Chondrocyte (in vitro differentiated cells): Measurements from ENCODE around the gene SCUBE3. TPM values are rescaled to one million over a fixed set of nuclear protein-coding genes. Genes with fewer than 3 reads are reported as not detected.

ENCODE experiments used
- DNase-seq: peaks from one replicate; pipeline ENCODE4 v3.0.0; 2021; ENCODE audit warnings: mixed read lengths, low spot score
- H3K27ac Mint-ChIP-seq: one replicate; pipeline ENCODE4 v1.8.0; 2021; ENCODE audit warnings: mild to moderate bottlenecking, moderate library complexity, mixed read lengths; ENCODE audit not compliant: unreplicated experiment
- H3K27me3 Mint-ChIP-seq: 2 replicates; pipeline ENCODE4 v1.8.0; 2021; ENCODE audit warnings: low read depth, mixed read lengths
- H3K36me3 Mint-ChIP-seq: 2 replicates; pipeline ENCODE4 v1.8.0; 2021; ENCODE audit warnings: low read depth, mixed read lengths
- H3K4me1 Mint-ChIP-seq: 2 replicates; pipeline ENCODE4 v1.8.0; 2021; ENCODE audit warnings: low read depth, mild to moderate bottlenecking, mixed read lengths
- H3K4me3 Mint-ChIP-seq: one replicate; pipeline ENCODE4 v1.8.0; 2021; ENCODE audit warnings: mild to moderate bottlenecking, moderate library complexity, mixed read lengths; ENCODE audit not compliant: unreplicated experiment
- H3K9me3 Mint-ChIP-seq: 2 replicates; pipeline ENCODE4 v1.8.0; 2021; ENCODE audit warnings: low read depth, mixed read lengths
- total RNA-seq: library from RNA; stranded (reverse); gene quantifications from 3 replicates; pipeline ENCODE4 v1.2.1, GENCODE V29; 2021
- TF ChIP-seq, protein P1 (sequence below): fragments of 200-600 bp; sonication (generic); IDR thresholded peaks from 2 replicates; pipeline ENCODE4 v1.5.0; 2021; ENCODE audit warnings: antibody characterized with exemption, mild to moderate bottlenecking, moderate library complexity

SCUBE3 gene
- total RNA-seq, 1 donor from 2014 or later, result 96.6 TPM

DNA sequence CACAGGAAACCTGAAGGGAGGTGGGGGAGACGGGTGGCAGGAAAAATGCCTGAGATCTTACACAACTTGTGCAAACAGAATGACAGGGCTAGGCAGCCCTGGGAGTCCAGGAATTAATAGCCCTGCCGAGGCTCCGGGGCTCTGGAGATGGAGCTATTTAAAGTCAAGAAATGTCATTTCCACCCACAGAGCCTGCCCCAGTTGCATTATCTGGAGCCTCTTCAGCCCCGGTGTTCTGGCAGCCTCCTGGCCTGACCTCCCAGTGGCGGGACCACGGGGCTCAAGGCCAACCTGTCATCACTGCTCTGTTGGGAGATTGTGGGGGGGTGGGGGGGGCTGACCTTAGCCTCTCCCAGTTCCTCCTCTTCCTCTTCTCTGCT is 28.5 kb upstream of the SCUBE3 start:
- Mint-ChIP-seq H3K27ac (peak overlapping the region; percentile 82), H3K9me3 (no peaks in the 10 kb centered on the region), H3K27me3 (no peaks in the 10 kb centered on the region), H3K4me3 (no peak overlapping the region), H3K4me1 (peaks cover 54% of the 10 kb centered on the region), H3K36me3 (no peaks in the 10 kb centered on the region)
- no peak for DNase-seq
- TF ChIP-seq, protein P1, sequence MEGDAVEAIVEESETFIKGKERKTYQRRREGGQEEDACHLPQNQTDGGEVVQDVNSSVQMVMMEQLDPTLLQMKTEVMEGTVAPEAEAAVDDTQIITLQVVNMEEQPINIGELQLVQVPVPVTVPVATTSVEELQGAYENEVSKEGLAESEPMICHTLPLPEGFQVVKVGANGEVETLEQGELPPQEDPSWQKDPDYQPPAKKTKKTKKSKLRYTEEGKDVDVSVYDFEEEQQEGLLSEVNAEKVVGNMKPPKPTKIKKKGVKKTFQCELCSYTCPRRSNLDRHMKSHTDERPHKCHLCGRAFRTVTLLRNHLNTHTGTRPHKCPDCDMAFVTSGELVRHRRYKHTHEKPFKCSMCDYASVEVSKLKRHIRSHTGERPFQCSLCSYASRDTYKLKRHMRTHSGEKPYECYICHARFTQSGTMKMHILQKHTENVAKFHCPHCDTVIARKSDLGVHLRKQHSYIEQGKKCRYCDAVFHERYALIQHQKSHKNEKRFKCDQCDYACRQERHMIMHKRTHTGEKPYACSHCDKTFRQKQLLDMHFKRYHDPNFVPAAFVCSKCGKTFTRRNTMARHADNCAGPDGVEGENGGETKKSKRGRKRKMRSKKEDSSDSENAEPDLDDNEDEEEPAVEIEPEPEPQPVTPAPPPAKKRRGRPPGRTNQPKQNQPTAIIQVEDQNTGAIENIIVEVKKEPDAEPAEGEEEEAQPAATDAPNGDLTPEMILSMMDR, result no peak

DNA sequence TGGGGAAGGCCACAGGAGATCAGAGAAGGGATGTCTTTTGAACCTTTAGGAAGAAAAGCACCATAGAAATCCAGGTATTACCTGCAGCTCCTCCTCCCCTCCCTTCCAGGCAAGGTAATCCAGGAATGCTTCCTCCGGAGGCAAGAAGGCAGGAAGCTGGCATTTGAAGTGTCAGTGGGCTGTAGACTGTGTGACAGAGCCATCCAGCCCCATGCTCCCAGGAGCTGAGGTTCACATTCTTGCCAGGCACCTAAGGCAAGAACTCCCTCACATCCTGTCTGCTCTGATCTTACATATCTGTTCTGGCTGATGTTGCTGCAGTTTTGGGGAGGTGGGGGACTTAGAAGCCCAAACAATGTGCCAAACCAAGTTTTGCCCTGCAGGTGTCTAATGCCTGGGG is 27.8 kb upstream of the SCUBE3 start:
- TF ChIP-seq, protein P1, result no peak
- no peak for DNase-seq
- no peak overlapping the region for H3K4me3 Mint-ChIP-seq
- no peaks in the 10 kb centered on the region for H3K9me3 Mint-ChIP-seq
- H3K27ac Mint-ChIP-seq, result peak overlapping the region; percentile 76
- H3K4me1 Mint-ChIP-seq, result peaks cover 47% of the 10 kb centered on the region
- H3K36me3 Mint-ChIP-seq, result no peaks in the 10 kb centered on the region
- H3K27me3 Mint-ChIP-seq, result no peaks in the 10 kb centered on the region

DNA sequence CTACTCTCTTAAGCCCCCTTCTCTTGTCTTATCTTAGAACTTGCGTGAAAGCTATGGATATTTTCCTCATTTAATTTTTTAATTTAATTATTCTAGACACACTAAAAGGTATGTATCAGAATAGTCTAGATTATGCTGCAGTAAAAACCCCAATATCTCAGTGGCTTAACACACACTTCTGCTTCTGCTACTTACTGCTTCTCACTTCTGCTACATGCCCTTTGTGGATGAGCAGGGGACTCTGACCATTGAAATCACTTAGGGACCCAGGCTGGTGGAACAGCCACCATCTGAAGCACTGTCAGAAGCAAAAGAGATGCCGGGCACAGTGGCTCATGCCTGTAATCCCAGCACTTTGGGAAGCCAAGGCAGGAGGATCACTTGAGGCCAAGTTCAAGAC is 27.2 kb upstream of the SCUBE3 start:
- Mint-ChIP-seq H3K27ac (no peak overlapping the region), H3K4me1 (peaks cover 41% of the 10 kb centered on the region), H3K9me3 (no peaks in the 10 kb centered on the region), H3K36me3 (no peaks in the 10 kb centered on the region), H3K27me3 (no peaks in the 10 kb centered on the region), H3K4me3 (no peak overlapping the region)
- TF ChIP-seq, protein P1, result no peak
- no peak for DNase-seq

DNA sequence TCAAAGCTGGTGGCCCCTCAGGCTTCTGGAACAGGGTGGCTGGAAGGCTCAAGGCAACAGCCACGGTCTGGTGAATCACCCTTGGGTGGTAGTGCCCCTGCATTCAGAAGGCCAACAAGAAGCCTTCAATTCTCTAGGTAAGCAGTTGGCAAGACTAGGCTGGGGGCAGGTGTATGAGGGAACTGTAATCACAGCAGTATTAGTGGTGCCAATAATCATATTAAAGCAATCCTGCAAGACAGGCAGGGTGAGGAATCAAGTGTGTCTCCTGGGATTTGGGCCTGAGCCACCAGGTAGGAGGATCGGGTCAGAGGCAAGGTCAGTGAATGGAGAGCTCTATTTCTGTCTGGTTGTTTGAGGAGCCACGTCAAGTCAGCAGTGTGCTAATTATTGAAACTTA is 24.9 kb upstream of the SCUBE3 start:
- Mint-ChIP-seq H3K9me3 (no peaks in the 10 kb centered on the region), H3K27me3 (no peaks in the 10 kb centered on the region), H3K4me3 (no peak overlapping the region), H3K27ac (no peak overlapping the region), H3K36me3 (no peaks in the 10 kb centered on the region), H3K4me1 (peaks cover 25% of the 10 kb centered on the region)
- DNase-seq, result no peak
- TF ChIP-seq, protein P1, result no peak

DNA sequence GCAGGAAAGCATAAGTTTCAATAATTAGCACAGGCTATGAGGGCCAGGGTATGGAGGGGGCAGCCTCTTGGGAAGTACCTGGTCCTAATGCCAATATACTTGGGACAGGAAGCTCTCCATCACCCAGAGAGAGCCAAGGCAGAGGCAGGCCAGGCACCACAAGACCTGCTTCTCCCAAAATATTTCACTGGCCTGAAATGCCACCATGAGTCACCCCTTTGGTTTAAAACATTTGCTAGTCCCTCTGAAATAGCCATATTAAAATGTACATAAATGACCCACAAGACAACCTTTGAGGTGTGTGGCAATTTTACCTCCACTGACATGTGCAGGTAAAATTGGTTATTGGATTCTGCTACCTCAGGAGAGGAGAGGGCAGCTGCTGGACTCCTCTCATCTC is 23.4 kb upstream of the SCUBE3 start:
- no peaks in the 10 kb centered on the region for H3K27me3 Mint-ChIP-seq
- H3K27ac Mint-ChIP-seq, result no peak overlapping the region
- peaks cover 11% of the 10 kb centered on the region for H3K4me1 Mint-ChIP-seq
- H3K4me3 Mint-ChIP-seq, result no peak overlapping the region
- TF ChIP-seq, protein P1, result no peak
- no peak for DNase-seq
- no peaks in the 10 kb centered on the region for H3K36me3 Mint-ChIP-seq
- H3K9me3 Mint-ChIP-seq, result no peaks in the 10 kb centered on the region
